Liver (tissue), 9 donors: ENCODE data around the gene BRSK2. TPM values are rescaled to one million over a fixed set of nuclear protein-coding genes. Genes with fewer than 3 reads are reported as not detected.

Experiments used
- DNase-seq: peaks from one replicate; pipeline ENCODE4 v3.0.0-alpha.2; 2017; ENCODE audit warnings: low spot score
- H3K27ac ChIP-seq, 2 donors: one replicate each; pipeline ENCODE4 v1.7.0; 2013; ENCODE audit warnings: inconsistent platforms in 2 of 2, low read length in 2 of 2, control low read depth in 1 of 2, low read depth in 1 of 2, mild to moderate bottlenecking in 1 of 2
- H3K27me3 ChIP-seq, 4 donors: one replicate each; pipeline versions ENCODE4 v1.6.1 to v1.7.0; 2013; ENCODE audit warnings: low read length in 3 of 4, inconsistent platforms in 1 of 4, mild to moderate bottlenecking in 1 of 4, moderate library complexity in 1 of 4; ENCODE audit not compliant: control insufficient read depth in 4 of 4, insufficient read depth in 4 of 4
- H3K36me3 ChIP-seq, 4 donors: one replicate each; pipeline versions ENCODE4 v1.6.1 to v1.7.0; 2013; ENCODE audit warnings: low read length in 3 of 4, mild to moderate bottlenecking in 3 of 4, low read depth in 1 of 4, moderate library complexity in 1 of 4; ENCODE audit not compliant: control insufficient read depth in 4 of 4, insufficient read depth in 3 of 4
- H3K4me1 ChIP-seq, 4 donors: one replicate each; pipeline versions ENCODE4 v1.6.1 to v1.7.0; 2013; ENCODE audit warnings: low read length in 3 of 4, mild to moderate bottlenecking in 3 of 4, moderate library complexity in 1 of 4; ENCODE audit not compliant: control insufficient read depth in 4 of 4, insufficient read depth in 4 of 4
- H3K4me3 ChIP-seq, 3 donors: one replicate each; pipeline versions ENCODE4 v1.6.1 to v1.7.0; 2013; ENCODE audit warnings: low read length in 3 of 3, control low read depth in 1 of 3, low read depth in 1 of 3, mild to moderate bottlenecking in 1 of 3
- H3K9ac ChIP-seq, 2 donors: one replicate each; pipeline ENCODE4 v1.7.0; 2013; ENCODE audit warnings: low read length in 2 of 2, mild to moderate bottlenecking in 2 of 2, moderate library complexity in 2 of 2, control low read depth in 1 of 2, low read depth in 1 of 2
- H3K9me3 ChIP-seq, 4 donors: one replicate each; pipeline versions ENCODE4 v1.6.1 to v1.7.0; 2013; ENCODE audit warnings: low read length in 3 of 4; ENCODE audit not compliant: control insufficient read depth in 4 of 4
- ATF3 ChIP-seq: IDR thresholded peaks from 2 replicates; pipeline ENCODE4 v1.6.1; 2016; ENCODE audit warnings: antibody characterized with exemption
- EGR1 ChIP-seq, 2 donors: IDR thresholded peaks; 2 replicates each; pipeline ENCODE4 v1.6.1; 2016 to 2018; ENCODE audit warnings: antibody characterized with exemption in 2 of 2, low read depth in 2 of 2
- FOXA1 ChIP-seq: IDR thresholded peaks from 2 replicates; pipeline ENCODE4 v1.6.1; 2016; ENCODE audit warnings: antibody characterized with exemption
- FOXA2 ChIP-seq: IDR thresholded peaks from 2 replicates; pipeline ENCODE4 v1.6.1; 2016; ENCODE audit warnings: antibody characterized with exemption
- GABPA ChIP-seq, 2 donors: IDR thresholded peaks in 1 of 2; conservative IDR thresholded peaks in 1 of 2; 2 replicates each; pipeline ENCODE4 v1.6.1; 2016; ENCODE audit warnings: antibody characterized with exemption in 2 of 2, mild to moderate bottlenecking in 1 of 2, moderate library complexity in 1 of 2
- HNF4A ChIP-seq, 2 donors: conservative IDR thresholded peaks; 2 replicates each; pipeline ENCODE4 v1.6.1; 2016; ENCODE audit warnings: antibody characterized with exemption in 2 of 2, mild to moderate bottlenecking in 2 of 2
- HNF4G ChIP-seq: IDR thresholded peaks from 2 replicates; pipeline ENCODE4 v1.6.1; 2016; ENCODE audit warnings: antibody characterized with exemption
- JUND ChIP-seq, 2 donors: IDR thresholded peaks; 2 replicates each; pipeline ENCODE4 v1.6.1; 2016; ENCODE audit warnings: antibody characterized with exemption in 2 of 2
- NR2F2 ChIP-seq: IDR thresholded peaks from 2 replicates; pipeline ENCODE4 v1.6.1; 2016; ENCODE audit warnings: antibody characterized with exemption
- RAD21 ChIP-seq, 2 donors: IDR thresholded peaks; 2 replicates each; pipeline ENCODE4 v1.6.1; 2016; ENCODE audit warnings: antibody characterized with exemption in 2 of 2, mild to moderate bottlenecking in 2 of 2
- REST ChIP-seq: IDR thresholded peaks from 2 replicates; pipeline ENCODE4 v1.6.1; 2016; ENCODE audit warnings: antibody characterized with exemption, mild to moderate bottlenecking
- RXRA ChIP-seq, 2 donors: IDR thresholded peaks; 2 replicates each; pipeline ENCODE4 v1.6.1; 2017 to 2018; ENCODE audit warnings: antibody characterized with exemption in 2 of 2, mild to moderate bottlenecking in 1 of 2
- SP1 ChIP-seq: IDR thresholded peaks from 2 replicates; pipeline ENCODE4 v1.6.1; 2018; ENCODE audit warnings: antibody characterized with exemption, mild to moderate bottlenecking
- TAF1 ChIP-seq: conservative IDR thresholded peaks from 2 replicates; pipeline ENCODE4 v1.6.1; 2016; ENCODE audit warnings: antibody characterized with exemption, mild to moderate bottlenecking
- YY1 ChIP-seq: IDR thresholded peaks from 2 replicates; pipeline ENCODE4 v1.6.1; 2016; ENCODE audit warnings: antibody characterized with exemption, mild to moderate bottlenecking
- WGBS: extraction: QIAGEN DNeasy Blood & Tissue Kit; methylation state at CpG from one replicate; pipeline ENCODE4 v1.1.7; 2013; 5-methylcytosine and 5-hydroxymethylcytosine counted together
- polyA plus RNA-seq, 2 donors: library from polyadenylated mRNA; stranded (reverse) in 1 of 2; unstranded in 1 of 2; fragments of 200-250 nt in 1 of 2; fragments of >200 nt in 1 of 2; fragmentation: Nextera tagmentation in 1 of 2; extraction: Ambion mirVana in 1 of 2; gene quantifications; one replicate each; pipeline versions ENCODE4 v1.2.1 to v1.2.3, GENCODE V29; 2013 to 2015
- total RNA-seq, 2 donors: library from RNA; depleted of rRNA; stranded (reverse); fragments of >200 nt; gene quantifications; one replicate each; pipeline ENCODE4 v1.2.3, GENCODE V29; 2014
- TF ChIP-seq, protein P1 (sequence below): IDR thresholded peaks from 2 replicates; pipeline ENCODE4 v1.6.1; 2016; ENCODE audit warnings: antibody characterized with exemption
- donor health status: healthy.
- donor health status: healthy.
- donor health status: healthy.
- donor health status: healthy.
- donor health status: healthy.

BRSK2 gene
- total and polyA plus RNA-seq, 4 donors: 0.05 to 0.17 TPM; not detected in 2

DNA sequence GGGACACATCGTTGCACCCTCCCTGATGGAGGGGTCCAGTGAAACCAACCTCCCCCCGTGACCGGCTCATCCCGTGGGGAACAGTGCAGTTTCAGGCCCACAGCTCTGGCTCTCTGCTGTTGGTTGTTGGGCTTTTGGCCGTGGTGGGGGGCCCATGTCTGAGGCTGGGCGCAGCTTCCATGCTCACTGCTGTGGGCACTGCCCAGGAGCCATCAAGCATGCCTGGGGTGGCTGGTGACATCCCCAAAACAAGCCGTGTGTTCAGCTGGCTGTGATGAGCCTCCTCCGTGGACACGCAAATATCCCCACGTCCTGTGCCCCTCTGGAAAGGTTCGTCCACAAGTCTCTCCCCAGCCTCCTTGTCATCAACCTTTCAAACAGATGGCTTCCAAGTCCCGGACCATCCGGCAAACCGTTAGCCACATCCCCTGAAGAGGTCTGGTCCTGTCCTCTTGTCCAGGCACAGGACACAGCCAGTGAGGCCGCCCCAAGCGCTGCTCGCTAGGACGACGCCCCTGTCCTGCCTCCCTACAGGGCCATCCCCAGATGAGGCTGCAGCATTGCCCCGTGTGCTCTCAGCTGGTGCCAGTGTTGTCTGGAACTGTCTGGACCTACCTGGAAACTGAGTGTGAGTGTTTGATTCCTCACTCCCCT lies 29.4 kb upstream of the BRSK2 start:
- Histone ChIP-seq H3K4me3 (no peak overlapping the region), H3K27ac (no peak overlapping the region), H3K36me3 (no peaks in the 10 kb centered on the region), H3K4me1 (no peaks in the 10 kb centered on the region), H3K27me3 (no peaks in the 10 kb centered on the region), H3K9me3 (peaks cover 0 to 2% (median under 1%) of the 10 kb centered on the region in 4 donors), H3K9ac (no peak overlapping the region)
- WGBS: 87% methylated on average over 20 of the region's 20 CpGs
- TF ChIP-seq NR2F2 (no peak), TAF1 (no peak), YY1 (no peak), HNF4G (no peak), FOXA2 (no peak), JUND (IDR thresholded peaks at IDR 0.05) (no peak), HNF4A (conservative IDR thresholded peaks at IDR 0.05) (no peak), ATF3 (no peak)
- TF ChIP-seq, protein P1, sequence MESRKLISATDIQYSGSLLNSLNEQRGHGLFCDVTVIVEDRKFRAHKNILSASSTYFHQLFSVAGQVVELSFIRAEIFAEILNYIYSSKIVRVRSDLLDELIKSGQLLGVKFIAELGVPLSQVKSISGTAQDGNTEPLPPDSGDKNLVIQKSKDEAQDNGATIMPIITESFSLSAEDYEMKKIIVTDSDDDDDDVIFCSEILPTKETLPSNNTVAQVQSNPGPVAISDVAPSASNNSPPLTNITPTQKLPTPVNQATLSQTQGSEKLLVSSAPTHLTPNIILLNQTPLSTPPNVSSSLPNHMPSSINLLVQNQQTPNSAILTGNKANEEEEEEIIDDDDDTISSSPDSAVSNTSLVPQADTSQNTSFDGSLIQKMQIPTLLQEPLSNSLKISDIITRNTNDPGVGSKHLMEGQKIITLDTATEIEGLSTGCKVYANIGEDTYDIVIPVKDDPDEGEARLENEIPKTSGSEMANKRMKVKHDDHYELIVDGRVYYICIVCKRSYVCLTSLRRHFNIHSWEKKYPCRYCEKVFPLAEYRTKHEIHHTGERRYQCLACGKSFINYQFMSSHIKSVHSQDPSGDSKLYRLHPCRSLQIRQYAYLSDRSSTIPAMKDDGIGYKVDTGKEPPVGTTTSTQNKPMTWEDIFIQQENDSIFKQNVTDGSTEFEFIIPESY: no peak
- DNase-seq: no peak

DNA sequence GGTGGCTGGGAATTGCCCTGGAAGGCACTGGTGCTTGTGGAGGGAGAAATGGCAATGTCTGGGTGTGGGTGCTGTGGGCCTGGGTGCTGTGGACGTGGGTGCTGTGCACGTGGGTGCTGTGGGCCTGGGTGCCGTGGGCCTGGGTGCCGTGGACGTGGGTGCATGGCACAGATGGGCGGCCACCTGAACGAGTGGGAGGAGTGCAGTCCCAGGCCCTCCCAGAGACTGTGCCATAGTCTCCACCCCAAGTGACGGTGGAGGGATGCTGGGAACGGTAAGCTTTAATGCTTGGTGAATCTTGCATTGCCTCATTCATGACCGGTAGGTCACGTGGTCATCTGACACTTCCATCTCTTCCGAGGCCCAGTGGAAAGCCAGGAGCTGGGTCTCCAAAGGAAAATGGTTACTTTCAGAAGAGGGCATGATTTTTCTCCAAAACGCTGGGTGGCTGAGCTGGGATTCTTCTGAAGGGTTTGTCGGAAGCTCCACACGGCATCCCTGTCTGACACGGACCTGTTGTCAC lies 28.8 kb upstream of the BRSK2 start:
- H3K4me1 ChIP-seq: no peaks in the 10 kb centered on the region
- WGBS: 86% methylated on average over 16 of the region's 16 CpGs
- H3K27ac ChIP-seq: no peak overlapping the region
- no peaks in the 10 kb centered on the region for H3K27me3 ChIP-seq
- peaks cover 0 to 5% (median 2%) of the 10 kb centered on the region in 4 donors for H3K9me3 ChIP-seq
- H3K9ac ChIP-seq: no peak overlapping the region
- no peaks in the 10 kb centered on the region for H3K36me3 ChIP-seq
- no peak for DNase-seq
- TF ChIP-seq, protein P1: no peak
- TF ChIP-seq TAF1: no peak
- TF ChIP-seq FOXA2: no peak
- no peak for TF ChIP-seq ATF3
- no peak overlapping the region for H3K4me3 ChIP-seq

DNA sequence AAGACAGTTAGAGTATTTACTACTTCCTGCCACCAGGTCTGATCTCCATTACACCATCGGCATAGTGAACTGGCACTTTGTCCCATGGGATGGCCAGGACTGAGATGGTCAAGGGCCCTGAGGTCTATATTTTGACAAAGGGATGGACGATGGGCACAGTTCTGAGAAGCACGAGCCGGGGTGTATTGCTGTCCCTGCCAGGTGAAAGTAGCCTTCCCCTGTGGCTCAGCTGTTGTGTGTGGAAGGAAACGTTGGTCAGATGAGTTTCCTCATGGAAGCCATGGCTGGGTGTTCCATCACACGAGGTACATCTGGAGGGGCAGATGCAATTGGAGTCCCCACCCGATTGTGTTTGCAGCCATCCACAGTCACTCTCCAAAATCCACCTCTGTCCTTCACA lies 27.9 kb upstream of the BRSK2 start:
- Histone ChIP-seq H3K27ac (no peak overlapping the region), H3K27me3 (no peaks in the 10 kb centered on the region), H3K9ac (no peak overlapping the region), H3K4me3 (no peak overlapping the region), H3K9me3 (peaks cover 0 to 6% (median 4%) of the 10 kb centered on the region in 4 donors), H3K36me3 (no peaks in the 10 kb centered on the region), H3K4me1 (no peaks in the 10 kb centered on the region)
- 70% methylated on average over 7 of the region's 7 CpGs for WGBS
- DNase-seq: no peak
- TF ChIP-seq REST (no peak), EGR1 (IDR thresholded peaks at IDR 0.05; ENCODE audit: low read depth in 2 of 2) (no peak), FOXA2 (no peak), YY1 (no peak), ATF3 (no peak), FOXA1 (no peak), GABPA (IDR thresholded peaks at IDR 0.05 in 1 of 2, conservative IDR thresholded peaks at IDR 0.05 in 1 of 2) (no peak), HNF4G (no peak), RAD21 (IDR thresholded peaks at IDR 0.05) (no peak), JUND (IDR thresholded peaks at IDR 0.05) (no peak), SP1 (no peak), RXRA (IDR thresholded peaks at IDR 0.05) (no peak), TAF1 (no peak)
- TF ChIP-seq, protein P1: no peak
